Suppressor macrophage (primary cell): ENCODE results near the gene CCDC91.

ENCODE experiments used
- DNase-seq, 4 experiments: peaks; one replicate each; pipeline ENCODE4 v3.0.0-alpha.2; 2020 to 2022

Gene CCDC91

DNA sequence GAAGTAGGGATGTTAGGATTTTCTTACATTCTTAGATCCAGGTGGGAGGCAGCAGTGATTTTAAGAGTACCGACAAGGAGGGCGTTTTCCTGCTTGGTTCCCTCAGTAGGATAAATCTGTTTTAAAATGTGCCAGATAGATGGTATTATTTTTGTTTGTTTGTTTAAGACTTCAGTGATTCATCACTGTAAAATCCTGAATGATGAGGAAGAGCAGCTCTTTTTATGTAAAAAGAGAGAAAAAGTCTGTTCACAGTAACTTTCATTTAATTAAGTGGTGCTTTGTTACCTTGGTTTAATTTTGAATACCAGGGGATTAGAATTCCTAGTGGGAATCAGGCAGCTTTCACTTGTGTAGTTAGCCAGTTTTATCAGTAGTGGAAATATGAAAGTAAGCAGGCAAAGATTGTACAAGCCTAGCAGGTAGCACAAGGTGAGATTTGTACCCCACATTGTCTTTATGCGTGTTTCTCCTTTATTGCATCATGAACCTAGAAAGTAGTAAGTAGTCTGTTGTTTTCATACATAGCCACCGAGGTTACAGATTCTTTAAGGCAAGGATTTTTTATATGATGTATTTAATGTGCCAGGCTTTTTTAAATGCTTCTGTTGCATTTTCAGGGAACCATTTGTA lies 349.6 kb downstream of the CCDC91 start:
- no peak for DNase-seq

DNA sequence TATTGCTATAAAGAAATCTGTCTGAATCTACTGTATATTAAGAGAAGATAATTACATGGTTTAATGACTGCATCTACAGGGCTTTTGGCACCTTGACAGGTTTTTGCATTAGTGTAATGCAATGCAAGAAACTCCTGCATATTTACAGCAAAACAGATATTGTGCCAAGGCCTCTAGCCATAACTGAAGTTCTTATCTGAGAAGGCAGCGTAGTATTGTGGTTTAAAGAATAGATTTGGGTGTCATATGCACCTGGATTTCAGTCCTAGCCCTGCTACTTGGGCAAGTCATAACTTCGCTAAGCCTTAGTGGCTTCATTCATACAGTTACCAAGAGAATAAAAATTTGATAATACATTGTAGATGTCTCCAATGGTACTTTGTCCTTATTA lies 350.1 kb downstream of the CCDC91 start:
- no peak for DNase-seq

DNA sequence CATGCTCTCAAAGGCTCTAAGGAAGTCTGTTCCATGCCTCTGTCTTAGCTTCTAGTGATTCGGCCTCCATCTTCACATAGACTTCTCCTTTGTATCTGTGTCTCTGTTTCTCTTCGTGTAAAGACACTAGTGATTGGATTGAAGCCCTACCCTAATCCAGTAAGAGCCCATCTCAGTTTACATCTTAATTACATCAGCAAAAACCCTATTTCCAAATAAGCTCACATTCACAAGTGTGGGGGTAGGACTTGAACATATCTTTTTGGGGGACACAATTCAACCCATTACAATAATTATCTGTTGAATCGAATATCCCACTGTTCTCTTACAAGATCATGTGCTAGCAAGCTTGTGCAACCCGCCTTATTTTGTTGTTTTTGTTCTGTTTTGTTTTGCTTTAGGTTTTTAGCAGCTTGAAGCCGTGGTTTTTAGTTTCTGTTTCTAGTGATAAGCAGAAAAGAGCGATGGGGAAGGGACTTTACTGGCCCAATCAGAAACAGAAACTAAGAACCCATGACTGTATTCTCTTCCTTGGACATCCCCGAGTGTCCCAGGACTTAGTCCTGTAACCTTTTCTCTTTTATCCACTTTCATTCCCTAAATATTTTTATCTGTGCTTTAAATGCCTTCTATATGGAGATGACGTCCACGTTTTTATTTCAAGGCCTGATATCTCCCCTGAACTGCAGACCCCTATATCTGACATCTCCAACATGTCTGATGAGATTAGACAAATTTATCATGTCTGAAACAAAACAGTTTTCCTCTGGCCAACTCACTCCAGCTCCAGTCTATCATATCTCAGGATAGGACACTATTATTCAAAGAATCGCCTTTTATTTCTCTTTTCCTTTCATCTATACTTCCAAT lies 353.0 kb downstream of the CCDC91 start:
- DNase-seq: no peak

DNA sequence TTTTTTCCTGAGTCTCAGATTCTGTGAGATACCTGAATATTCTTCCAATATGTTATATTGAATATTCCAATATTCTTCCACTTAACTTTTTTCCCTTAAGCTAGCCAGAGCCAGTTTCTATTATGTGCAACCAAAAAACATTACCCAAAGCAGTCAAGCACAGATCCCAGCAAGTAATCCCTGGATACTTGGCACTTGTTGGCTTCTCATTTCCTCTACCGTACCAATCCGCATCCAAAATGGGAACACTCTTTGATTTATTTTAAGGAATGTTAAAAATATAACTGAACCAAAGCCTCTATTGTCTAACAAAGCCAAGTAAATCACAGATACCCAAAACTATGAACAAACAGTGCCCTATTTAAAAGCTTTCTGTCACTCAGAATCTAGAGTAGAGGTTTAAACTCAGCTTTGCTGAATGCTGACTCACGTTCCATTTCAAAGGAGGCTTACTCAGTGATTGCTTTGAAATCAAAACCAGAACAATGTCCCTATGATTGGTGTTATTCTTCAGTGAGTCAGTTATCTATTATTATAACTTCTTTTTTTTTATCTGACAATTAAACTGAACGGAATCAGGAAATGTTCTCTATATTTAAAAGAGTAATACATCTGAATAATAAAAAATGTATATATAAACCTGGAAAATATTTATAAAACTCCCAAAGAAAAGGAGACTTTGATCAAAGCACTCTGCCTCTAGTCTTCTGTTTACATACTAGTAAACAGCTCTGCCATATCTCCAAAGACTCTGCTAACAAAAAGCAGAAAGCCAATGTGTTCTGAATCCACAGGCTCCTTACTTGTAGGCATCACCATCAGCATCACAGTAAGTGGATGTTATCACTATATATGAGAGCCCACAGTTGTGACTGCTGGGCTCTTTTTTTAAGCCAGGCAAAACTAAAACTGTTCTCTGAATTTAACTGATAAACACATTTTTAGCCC lies 360.8 kb downstream of the CCDC91 start:
- no peak for DNase-seq

DNA sequence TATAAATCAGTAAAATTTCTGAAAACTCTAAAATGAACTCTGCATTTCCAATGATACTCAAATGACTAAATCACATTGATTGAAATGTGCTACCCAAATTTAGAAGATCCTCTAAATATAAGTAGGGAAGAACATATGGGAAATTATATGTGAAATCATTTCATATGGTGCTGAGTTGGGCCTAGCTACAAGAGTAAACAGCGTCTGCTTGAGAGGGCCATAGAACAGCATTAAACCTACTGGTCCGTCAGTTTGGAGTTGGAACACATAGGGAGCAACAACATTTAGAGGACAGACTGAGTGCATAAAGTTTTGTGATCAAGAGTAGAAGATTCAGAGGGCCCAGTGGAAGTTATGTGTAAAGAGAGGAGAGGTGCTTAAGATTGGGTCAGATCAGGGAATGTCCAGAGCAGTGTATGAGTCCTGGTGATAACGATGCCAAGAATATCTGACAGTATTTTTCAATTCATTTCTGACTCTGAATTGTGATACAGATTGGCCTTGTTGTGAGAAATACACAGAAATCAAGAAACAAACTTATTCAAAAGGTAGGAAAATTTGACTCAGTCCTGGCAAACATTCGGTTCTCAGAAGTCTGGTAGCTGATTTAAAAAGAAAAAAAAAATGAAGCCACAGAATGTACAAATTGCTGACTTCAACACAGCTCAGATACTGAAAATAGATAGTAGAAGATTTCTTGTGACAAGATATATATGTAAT lies 362.2 kb downstream of the CCDC91 start:
- DNase-seq: no peak

DNA sequence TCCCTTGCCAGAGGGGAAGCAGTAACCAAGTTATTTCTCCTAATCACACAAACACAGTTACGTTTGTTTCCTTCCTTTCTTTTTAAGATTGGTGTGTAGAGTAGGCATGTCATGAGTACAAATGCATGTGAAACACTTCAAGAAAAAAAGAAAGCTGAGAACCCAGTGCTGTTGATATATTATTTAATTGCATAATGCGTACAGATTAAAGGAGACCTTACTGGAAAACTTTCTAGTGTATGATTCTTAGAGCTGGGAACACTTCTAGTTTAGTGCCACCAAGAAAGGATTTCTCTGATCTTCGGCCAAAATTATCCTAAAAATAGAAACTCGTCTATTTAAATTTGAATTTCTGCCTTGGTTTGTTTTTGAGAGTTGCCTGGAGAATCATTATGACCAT lies 365.5 kb downstream of the CCDC91 start:
- DNase-seq: no peak

DNA sequence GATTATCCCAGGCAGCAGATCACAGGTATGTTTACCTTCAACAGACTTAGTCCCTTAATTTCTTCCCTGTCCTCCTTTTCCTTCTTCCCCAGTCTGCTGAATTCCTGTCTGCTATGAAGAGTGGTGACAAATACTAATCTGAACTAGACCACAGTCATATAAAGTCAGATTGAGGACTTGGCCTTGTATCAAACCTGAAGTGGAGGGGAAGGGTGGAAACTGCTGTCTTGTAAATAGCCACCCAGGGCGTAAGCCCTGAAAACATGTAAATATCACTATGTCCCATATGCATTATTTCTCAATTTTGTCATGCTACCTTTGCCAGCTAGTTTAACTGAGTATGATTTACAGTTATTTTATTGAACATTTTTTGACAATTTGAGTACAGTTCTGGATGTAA lies 368.0 kb downstream of the CCDC91 start:
- no peak for DNase-seq

DNA sequence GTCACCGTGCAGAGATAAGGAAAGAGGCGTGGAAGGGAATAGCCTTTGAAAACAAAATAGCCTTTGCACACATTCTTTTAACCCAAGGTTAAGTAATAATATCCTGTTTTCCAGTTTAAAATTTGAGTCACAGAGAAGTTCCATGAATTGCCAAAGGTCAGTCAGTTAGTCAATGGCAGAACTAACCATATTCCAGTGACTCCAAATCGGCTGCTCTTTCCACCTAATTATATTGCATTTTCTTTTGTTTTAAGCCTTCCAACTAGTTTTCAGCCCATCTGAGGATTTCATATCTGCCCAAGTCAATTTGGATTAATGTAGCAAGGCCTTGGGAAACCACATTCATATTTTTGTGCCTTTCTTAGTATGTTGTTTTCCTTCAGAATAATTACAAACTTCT lies 373.0 kb downstream of the CCDC91 start:
- no peak for DNase-seq

DNA sequence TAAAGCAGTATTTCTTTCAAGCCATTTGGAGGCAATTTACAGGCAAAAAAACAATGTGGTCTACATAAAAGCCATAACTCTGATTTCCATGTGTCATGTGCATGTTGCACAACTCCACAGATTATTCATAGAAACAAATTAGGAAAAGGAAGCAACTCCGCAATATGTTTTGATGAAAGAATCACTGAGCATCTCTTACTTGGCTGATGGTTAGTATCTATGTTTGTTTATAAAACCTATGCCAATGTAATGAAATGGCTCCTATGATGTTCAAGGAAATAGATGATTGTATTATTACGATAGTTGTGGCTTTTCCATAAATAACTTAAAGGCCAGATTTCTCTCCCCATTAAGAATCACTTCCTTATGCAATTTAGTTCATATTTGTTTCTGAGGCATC lies 373.7 kb downstream of the CCDC91 start:
- DNase-seq: peak in 3 of 4 experiments; percentile 13 to 39 (median 37)

DNA sequence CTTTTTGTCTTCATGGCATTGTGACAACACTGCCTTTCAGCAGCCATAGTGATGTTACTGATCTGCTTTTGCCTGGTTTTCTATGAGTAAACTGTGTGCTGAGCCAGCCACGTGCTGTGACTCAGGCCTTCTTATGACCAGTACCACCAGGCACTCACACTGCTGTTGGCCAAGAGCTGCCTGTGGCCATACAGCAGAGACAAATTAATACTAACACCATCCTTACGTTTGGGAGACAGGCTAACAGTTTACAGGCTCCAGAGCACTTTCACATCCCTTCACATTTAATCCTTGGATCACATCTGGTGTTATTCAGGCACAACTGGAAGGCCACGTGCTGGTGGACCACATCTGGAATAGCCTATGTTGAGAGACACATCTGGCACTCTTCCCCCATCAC lies 377.9 kb downstream of the CCDC91 start:
- DNase-seq: peak in 1 of 4 experiments; percentile 3

DNA sequence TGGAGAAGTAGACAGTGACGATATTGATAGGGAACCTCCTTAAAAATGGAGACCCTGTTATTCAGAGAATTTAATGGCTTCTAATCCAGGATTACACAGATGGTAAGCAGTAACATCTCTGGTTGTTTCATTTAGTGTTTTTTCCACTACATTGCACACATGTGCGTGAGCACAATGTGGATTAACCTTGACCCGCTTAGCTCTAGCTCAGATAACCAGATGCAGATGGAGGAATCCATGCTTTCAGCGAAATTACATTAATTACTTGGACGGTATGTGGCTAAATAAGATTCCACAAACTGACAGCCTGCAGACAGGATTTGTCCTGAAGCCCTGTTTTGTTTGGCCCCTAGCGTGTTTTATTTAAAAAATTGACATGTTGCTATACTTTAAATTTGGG lies 378.4 kb downstream of the CCDC91 start:
- no peak for DNase-seq

DNA sequence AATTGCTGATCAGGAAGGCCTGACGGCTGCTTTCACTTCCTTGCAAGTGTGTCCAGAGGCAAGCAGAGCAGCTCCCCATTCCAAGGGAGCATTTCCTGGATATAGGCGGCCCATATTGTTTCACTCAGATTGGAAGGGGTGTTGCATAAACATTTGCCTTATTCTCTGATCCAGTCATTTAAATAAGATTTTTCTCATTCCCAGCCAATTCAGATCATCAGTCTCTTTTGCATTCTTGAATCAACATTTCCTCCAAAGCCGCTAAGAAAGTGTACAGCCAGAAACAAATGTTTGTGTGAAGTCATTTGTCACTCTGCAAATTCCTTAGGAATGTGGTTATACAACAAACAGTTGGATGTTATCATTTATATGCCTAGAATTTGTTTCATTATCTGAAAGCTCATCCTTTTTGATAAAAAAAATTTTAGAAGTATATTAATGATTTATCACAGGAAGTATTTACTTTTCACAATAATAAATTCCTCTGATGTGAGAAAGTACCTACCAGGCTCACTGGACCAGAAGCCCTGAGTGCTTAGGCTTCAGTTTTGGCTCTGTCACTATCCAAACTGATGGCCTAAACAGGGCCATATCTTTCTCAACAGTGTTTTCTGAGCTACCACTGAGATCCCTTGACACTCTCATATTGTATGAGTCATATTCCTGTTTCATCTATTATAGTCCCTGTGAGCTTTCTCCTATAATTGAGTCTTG lies 379.6 kb downstream of the CCDC91 start:
- no peak for DNase-seq

DNA sequence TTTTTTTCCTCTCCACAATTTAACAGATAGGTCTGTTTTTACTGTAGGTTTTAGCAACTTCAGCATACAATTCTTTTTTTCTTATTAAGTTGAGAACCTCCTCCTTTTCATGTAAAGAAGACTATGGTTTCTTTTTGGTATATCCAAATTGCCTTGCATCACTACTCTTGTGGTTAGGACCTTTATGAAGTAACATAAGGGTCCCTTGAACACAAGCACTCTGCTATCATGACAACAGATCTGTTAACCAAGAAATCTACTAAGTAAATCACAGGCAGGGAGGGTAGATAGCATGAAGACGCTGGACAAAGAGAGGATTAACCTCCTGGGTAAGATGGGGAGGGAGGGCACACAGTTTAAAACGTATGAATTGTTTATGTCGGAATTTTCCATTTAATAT lies 380.6 kb downstream of the CCDC91 start:
- no peak for DNase-seq

DNA sequence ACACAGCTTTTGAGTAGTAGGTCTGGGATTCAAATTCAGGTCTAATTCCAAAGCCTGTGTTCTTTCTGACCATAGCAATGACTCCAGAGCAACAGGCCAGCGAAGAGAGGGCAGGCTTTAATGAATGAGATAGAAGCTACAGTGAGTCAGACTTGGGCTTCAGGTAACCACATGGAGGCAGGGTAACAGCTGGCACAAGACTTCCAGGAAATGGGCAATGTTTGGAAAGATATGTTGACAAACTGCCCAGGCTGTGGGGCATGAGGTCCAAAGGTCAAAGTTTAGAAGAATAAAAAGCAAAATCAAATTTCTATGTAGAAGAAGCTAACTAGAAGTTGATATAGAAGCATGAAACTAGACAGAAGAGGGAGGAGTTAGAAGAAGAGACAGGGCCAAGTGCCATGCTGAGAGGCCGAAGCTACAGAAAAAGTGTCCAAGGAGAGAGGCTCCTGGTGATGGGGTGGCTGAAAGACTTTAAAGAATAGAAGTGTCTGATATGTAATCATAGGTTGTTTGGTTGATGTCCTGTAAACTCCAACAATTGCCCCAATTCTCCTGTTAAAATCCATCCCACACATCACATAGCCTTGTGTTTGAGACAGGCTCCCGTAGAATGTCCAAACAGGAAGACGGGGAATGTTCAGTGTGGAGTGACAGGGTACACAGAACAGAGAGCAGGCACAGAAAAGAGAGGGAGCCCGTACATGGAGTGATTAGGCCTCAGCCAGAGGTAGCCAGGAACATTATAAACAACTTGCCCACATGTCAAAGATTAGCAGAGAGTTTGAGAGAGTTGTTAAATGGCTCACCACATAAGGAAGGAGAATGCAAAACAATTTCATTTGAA lies 384.7 kb downstream of the CCDC91 start:
- DNase-seq: no peak

DNA sequence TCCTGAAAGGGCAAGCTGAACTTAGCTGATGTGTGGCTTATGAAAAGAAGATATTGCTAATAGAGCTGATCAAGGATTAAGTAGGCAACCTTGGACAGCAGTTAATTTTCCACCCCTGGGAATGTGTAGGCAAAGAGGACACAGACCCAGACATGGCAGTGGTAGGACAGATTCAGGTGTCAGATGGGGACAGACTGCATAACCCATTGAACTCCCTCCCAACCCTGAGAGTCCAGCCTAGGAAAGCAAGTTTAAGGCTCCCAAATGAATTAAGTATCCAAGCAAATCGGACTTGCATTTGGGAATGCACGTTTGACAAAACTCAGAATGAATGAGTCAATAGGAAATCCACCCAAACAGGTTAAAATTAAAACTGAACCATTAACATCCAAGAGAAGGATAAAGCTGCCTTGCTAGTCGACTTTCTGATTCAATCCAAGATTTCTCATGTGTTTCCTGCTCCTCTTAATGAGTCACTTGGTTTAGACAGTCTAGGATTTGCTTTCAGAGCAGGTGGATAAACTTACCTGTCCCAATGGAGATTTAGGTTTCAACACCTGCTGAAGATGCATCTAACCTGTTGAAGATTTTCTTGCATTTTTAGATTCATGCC lies 385.4 kb downstream of the CCDC91 start:
- no peak for DNase-seq

DNA sequence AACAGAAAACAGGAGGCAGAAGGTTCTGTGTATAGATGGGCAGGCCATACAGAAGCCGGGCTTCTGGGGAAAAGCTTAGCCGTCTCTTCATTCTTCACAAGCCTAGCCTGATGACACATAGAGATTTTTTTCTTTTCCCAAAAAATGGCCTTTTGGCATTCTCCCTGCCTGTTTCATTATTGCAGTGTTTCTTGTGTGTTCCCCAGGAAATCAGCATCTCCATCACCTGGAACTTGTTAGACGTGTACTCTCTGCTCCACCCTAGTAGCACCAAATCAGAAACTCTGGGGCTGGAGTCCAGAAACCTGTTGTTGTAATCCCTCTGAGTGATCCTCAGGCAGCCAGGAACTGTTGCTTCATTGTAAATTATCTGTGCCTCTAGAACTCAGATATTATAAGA lies 388.1 kb downstream of the CCDC91 start:
- no peak for DNase-seq

DNA sequence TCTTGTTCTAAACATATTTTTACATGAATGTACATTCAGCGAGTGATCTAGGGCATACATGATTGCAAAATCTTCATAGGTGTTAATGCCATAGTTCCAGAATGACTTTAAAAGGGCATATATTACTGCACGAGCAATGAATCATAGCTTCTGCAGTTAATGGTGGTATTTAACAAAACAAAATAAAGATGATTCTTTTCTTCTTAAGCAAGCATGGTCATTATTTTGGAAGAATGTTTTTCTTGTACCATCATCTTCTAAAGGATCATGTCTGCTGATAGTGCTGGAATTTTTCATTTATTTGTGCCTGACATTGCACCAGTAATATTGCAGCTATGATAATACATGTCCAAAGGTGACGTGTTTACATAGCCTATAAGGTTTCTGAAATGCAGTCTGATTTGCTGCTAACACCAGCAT lies 388.6 kb downstream of the CCDC91 start:
- no peak for DNase-seq

DNA sequence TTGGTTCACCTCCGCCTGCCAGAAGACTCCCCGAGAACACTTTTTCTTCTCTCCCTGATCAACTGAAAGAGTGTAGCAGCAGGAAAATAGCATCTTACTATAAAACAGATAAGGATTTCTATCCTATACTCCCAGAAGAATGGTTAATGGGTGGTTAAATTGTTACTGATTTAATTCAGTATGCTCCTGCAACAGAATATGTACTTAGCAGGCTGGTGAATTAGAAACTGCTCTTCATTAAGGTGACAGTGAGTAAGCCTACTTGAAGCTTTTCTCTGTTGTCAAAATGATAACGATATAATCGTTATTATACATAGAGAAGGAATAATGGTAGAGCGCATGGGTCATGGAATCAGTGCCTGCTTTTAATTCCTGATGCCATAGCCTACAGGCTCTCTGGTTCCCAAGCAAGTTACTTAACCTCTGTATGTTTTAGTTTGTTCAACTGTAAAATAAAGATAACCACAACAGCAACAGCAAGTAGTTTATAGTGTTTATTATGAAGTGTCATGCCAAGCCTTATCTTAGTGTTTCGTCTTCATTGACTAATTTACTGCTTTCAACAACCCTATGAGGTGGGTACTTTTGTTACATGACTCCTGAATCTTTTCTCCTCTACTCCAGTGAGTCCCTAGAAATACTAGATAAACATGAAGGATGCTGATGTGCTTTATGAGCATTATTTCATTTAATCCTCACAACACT lies 392.6 kb downstream of the CCDC91 start:
- no peak for DNase-seq

DNA sequence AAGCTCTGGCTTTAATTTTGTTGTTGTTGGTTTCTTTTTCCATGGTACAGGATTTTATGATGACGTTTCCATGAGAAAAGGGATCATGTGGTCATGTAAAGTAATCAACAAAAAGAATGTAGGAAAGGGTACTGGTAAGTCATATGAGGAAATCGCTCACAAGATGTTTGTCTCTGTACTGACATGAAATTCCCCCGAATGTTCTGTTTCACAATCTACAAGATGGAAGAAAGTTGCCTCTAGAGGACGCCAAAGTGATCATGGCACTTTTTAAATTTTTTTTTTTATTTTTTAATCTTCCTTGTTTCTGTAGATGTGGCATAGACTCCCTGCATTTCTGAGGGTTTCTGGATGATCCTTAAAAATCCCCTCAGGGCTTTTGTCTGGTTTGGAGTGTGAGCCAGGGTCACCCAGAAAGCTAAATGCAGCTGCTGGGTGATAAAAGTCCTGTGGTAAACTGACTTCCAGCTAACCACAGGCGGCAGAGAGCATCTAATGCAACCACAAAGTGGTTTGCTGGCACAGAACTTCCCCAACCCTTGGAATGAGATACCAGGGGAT lies 393.5 kb downstream of the CCDC91 start:
- peak; percentile 15 to 68 (median 40) for DNase-seq
